ENCODE measurements around the gene ABHD17C. TPM values are rescaled to one million over a fixed set of nuclear protein-coding genes. Genes with fewer than 3 reads are reported as not detected.

The ABHD17C gene
- total and polyA plus RNA-seq, 2 of the 8 experiments (the other 6 are each of a cell fraction or from before 2014, with no cell fraction given), result 20.2 to 29.8 TPM

DNA sequence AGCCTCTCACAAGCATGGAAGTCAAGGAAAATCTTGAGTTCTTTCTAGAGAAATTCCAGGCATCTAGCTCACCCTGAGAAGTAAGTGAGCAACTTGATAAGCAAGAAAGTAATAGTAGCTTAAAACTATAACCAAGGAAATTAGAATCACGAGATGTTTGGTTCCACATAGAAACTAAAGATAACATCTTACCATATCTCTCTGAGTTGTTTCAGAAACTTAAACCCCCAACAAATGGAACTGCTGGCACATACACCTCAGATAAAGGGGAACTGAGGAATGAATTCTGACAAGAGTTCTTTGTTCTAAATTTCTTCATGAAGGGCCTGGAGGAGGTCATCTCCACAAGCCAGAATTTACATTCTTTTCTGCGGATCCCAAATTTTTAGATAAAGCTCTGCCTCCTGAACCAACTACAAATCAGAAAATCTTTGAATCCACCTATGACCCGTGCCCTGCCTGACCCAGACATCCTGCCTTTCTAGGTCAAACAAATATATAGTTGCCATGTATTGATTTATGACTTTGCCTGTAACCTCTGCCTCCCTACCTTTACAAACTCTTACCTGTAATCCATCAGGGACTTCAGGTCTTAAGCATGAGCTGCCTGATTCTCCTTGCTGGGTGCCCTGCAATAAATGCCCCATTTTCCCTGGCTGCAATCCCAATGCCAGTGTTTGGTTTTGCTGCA is 26.4 kb upstream of the ABHD17C start:
- no peak overlapping the region for H2BK15ac ChIP-seq (ENCODE audit: low read length)
- H3K23ac ChIP-seq (ENCODE audit: insufficient read length), result no peak overlapping the region
- no peak overlapping the region for H3K4me3 ChIP-seq (ENCODE audit: extremely low read depth in 1 of 4, insufficient read depth in 2 of 4, low read depth in 3 of 4, low read length in 4 of 4)
- H3K4ac ChIP-seq (replicated peaks; ENCODE audit: insufficient read length, low read depth, low read length), result no peak overlapping the region
- no peaks in the 10 kb centered on the region for H3K23me2 ChIP-seq (ENCODE audit: low read depth, low read length)
- H3K4me2 ChIP-seq (ENCODE audit: insufficient read depth in 1 of 2, low read depth in 2 of 2, low read length in 2 of 2), result no peak overlapping the region
- H2BK12ac ChIP-seq (ENCODE audit: low read depth, low read length), result no peak overlapping the region
- no peak overlapping the region for H2BK120ac ChIP-seq (replicated peaks; ENCODE audit: low read depth, low read length)
- no peak overlapping the region for H3K27ac ChIP-seq (ENCODE audit: low read depth, low read length)
- no peak for FAIRE-seq
- H2BK5ac ChIP-seq (ENCODE audit: low read depth, low read length), result no peak overlapping the region
- POLR2A ChIA-PET (ENCODE audit: partially characterized antibody), result no interaction called here
- 80% methylated on average over 3 of the region's 3 CpGs; no CpG with 5 or more reads in 1 of the 2 experiments for WGBS, 2 experiments (ENCODE audit: extremely low coverage in 1 of 2, insufficient coverage in 1 of 2, insufficient read length in 1 of 2, insufficient replicate concordance in 2 of 2, low coverage in 1 of 2, low lambda C conversion rate in 2 of 2, missing lambda C conversion rate in 1 of 2)
- no peaks in the 10 kb centered on the region for H4K20me1 ChIP-seq (replicated peaks in 1 of 2; ENCODE audit: control insufficient read depth in 1 of 2, insufficient read depth in 2 of 2, low read length in 2 of 2)
- no peak overlapping the region for H4K5ac ChIP-seq (ENCODE audit: insufficient read length, low read depth, low read length)
- no peak overlapping the region for H3K14ac ChIP-seq (ENCODE audit: insufficient read length)
- no peak overlapping the region for H2AFZ ChIP-seq (ENCODE audit: low read length)
- H4K8ac ChIP-seq (ENCODE audit: extremely low read depth, insufficient read depth, low read length), result no peak overlapping the region
- TF ChIP-seq GTF2F1 (IDR thresholded peaks at IDR 0.05; ENCODE audit: borderline replicate concordance, low read depth, low read length) (no peak), ASH2L (IDR thresholded peaks at IDR 0.05; ENCODE audit: low read length) (no peak), PHF8 (conservative IDR thresholded peaks at IDR 0.05; ENCODE audit: low read depth, low read length) (no peak), SP1 (IDR thresholded peaks at IDR 0.05; ENCODE audit: low read depth, low read length) (no peak), SP2 (IDR thresholded peaks at IDR 0.05; ENCODE audit: low read length) (no peak), JUND (IDR thresholded peaks at IDR 0.05; ENCODE audit: low read length) (no peak), RBBP5 (IDR thresholded peaks at IDR 0.05; ENCODE audit: borderline replicate concordance, low read depth, low read length) (no peak), EGR1 (IDR thresholded peaks at IDR 0.05; ENCODE audit: borderline replicate concordance, low read depth, low read length) (no peak)
- TF ChIP-seq, protein P1, sequence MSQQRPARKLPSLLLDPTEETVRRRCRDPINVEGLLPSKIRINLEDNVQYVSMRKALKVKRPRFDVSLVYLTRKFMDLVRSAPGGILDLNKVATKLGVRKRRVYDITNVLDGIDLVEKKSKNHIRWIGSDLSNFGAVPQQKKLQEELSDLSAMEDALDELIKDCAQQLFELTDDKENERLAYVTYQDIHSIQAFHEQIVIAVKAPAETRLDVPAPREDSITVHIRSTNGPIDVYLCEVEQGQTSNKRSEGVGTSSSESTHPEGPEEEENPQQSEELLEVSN (IDR thresholded peaks at IDR 0.05), result no peak
- TF ChIP-seq, protein P2, sequence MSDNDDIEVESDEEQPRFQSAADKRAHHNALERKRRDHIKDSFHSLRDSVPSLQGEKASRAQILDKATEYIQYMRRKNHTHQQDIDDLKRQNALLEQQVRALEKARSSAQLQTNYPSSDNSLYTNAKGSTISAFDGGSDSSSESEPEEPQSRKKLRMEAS (IDR thresholded peaks at IDR 0.05), result no peak
- H4K91ac ChIP-seq (replicated peaks; ENCODE audit: insufficient read length, low read length), result no peak overlapping the region
- H3K9ac ChIP-seq (replicated peaks in 1 of 4; ENCODE audit: extremely low read depth in 1 of 4, low read depth in 3 of 4, low read length in 3 of 4), result no peak overlapping the region
- H3K4me1 ChIP-seq (replicated peaks in 1 of 4; ENCODE audit: control insufficient read depth in 3 of 4, insufficient read depth in 4 of 4, low read length in 3 of 4), result no peaks in the 10 kb centered on the region
- CTCF ChIA-PET (ENCODE audit: partially characterized antibody), result interaction anchor here (0.7 to 3.0 kb wide), 9 partner anchors 9 to 188 kb away, joined by 3 to 19 read pairs (median 6); partner anchors contain the start of gene CEMIP
- no peaks in the 10 kb centered on the region for H3K79me2 ChIP-seq (ENCODE audit: control insufficient read depth in 1 of 2, insufficient read depth in 2 of 2, low read length in 2 of 2)
- no peaks in the 10 kb centered on the region for H3K79me1 ChIP-seq (ENCODE audit: low read depth, low read length)
- no peaks in the 10 kb centered on the region for H3K36me3 ChIP-seq (ENCODE audit: control insufficient read depth in 2 of 4, insufficient read depth in 4 of 4, low read length in 3 of 4)
- H3K56ac ChIP-seq (replicated peaks; ENCODE audit: insufficient read length, low read depth, low read length), result no peak overlapping the region
- no peak overlapping the region for H2BK20ac ChIP-seq (ENCODE audit: low read length)
- no peak for DNase-seq (ENCODE audit: low read depth in 1 of 2, low spot score in 2 of 2)
- H3K9me3 ChIP-seq (ENCODE audit: insufficient read depth in 2 of 2, low read depth in 1 of 2, low read length in 1 of 2), result no peaks in the 10 kb centered on the region; a peak in 1 of 4 replicates
- no peaks in the 10 kb centered on the region for H3K27me3 ChIP-seq (replicated peaks in 1 of 4; ENCODE audit: control insufficient read depth in 3 of 4, extremely low read depth in 1 of 4, insufficient read depth in 3 of 4, low read length in 3 of 4)
- H2AK5ac ChIP-seq (ENCODE audit: low read depth, low read length), result no peak overlapping the region
- H3K18ac ChIP-seq (ENCODE audit: extremely low read depth, low read length), result no peak overlapping the region

Measured in H1 (cell line).